Bronchial epithelial cell (primary cell): ENCODE measurements around the gene RLN3. TPM values are rescaled to one million over a fixed set of nuclear protein-coding genes. Genes with fewer than 3 reads are reported as not detected.

Experiments
- DNase-seq: peaks from one replicate; pipeline ENCODE4 v3.0.0-alpha.2; 2010; ENCODE audit warnings: low read depth
- FAIRE-seq: peaks from 2 replicates; lab custom pipeline; 2011; peaks lifted over from hg19 to GRCh38; lab: Jason Lieb, UNC
- H3K27me3 ChIP-seq: 2 replicates; pipeline ENCODE4 v1.5.1; 2011; ENCODE audit warnings: low read length; ENCODE audit not compliant: control insufficient read depth, insufficient read depth
- H3K36me3 ChIP-seq: 2 replicates; pipeline ENCODE4 v1.5.1; 2011; ENCODE audit warnings: low read length; ENCODE audit not compliant: control insufficient read depth, insufficient read depth
- H3K4me3 ChIP-seq: 2 replicates; pipeline ENCODE4 v1.5.1; 2011; ENCODE audit warnings: mild to moderate bottlenecking, low read depth, low read length, control low read depth
- CTCF ChIP-seq: IDR thresholded peaks from 2 replicates; pipeline ENCODE4 v1.5.1; 2011; ENCODE audit warnings: mild to moderate bottlenecking, moderate library complexity, low read length, control low read depth, inconsistent platforms; ENCODE audit not compliant: insufficient read depth, severe bottlenecking
- total RNA-seq: library from RNA; depleted of rRNA; stranded (reverse); fragments of >200 nt; gene quantifications from 2 replicates; pipeline ENCODE4 v1.2.1, GENCODE V29; 2014

RLN3 gene
- total RNA-seq, 1 donor from 2014 or later = not detected

- DNase-seq (no peak), FAIRE-seq (no peak)
- TF ChIP-seq CTCF = no peak
- no peaks in the 10 kb centered on the region for H3K27me3 ChIP-seq
- no peak overlapping the region for H3K4me3 ChIP-seq
- peaks cover 7% of the 10 kb centered on the region for H3K36me3 ChIP-seq
Measured at GRCh38 chr19:13989487-13989886, 38.5 kb upstream of the RLN3 start.

GRCh38 chr19:13990085-13990484 is 37.9 kb upstream of the RLN3 start:
- peaks cover 7% of the 10 kb centered on the region for H3K36me3 ChIP-seq
- FAIRE-seq (no peak), DNase-seq (no peak)
- H3K4me3 ChIP-seq = no peak overlapping the region
- TF ChIP-seq CTCF = no peak
- no peaks in the 10 kb centered on the region for H3K27me3 ChIP-seq

DNA sequence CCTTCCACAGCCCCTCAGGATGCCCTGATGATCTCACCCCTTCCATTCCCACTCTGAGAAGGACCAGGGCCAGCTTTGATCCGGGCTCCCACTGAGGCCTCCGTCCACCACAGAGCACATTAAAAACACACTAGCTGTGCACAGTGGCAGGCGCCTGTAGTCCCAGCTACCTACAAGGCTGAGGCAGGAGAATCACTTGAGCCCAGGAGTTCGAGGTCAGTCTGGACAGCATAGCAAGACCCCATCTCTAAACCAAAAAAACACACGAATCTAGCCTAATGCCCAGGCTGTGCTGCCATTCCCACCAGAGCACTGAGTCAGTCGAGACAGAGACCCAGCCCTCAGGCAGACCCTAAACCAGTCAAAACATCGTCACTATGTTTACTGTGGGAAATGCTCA is 35.9 kb upstream of the RLN3 start:
- Histone ChIP-seq H3K27me3 (no peaks in the 10 kb centered on the region), H3K4me3 (no peak overlapping the region), H3K36me3 (peaks cover 7% of the 10 kb centered on the region)
- DNase-seq = no peak
- no peak for TF ChIP-seq CTCF
- no peak for FAIRE-seq

DNA sequence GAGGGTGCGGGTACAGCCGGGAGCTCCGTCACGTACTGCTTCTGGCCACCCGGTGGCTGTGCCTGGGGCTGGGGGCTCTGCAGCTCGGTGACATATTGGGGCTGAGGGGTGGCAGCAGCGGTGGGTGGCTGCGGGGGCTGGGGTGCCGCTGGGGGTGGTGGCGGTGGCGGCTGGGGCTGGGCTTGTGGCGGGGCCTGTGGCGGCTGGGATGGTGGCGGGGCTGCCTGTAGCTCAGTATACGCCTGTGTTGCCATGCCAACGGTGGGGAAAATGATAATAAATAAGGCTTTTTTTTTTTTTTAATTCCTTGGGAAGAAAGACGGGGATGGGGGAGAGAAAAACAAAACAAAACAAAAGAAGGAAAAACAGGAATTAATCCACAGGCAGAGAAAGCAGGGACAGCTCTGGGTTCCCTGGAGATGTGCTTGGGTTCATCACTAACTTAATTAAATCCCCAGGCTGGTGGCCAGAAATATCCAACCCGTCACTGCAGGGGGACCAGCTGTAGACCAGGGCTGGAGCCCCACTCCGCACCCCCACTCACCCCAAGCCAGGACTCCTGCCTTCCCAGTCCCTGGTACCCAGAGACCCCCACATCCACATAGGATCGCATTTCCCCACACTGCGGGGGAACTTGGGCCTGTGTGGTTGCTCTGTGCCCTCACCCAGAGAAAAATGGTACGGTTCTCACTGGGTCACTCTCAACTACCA is 34.2 kb upstream of the RLN3 start:
- DNase-seq (no peak), FAIRE-seq (no peak)
- Histone ChIP-seq H3K36me3 (peaks cover 10% of the 10 kb centered on the region), H3K4me3 (no peak overlapping the region), H3K27me3 (no peaks in the 10 kb centered on the region)
- no peak for TF ChIP-seq CTCF

DNA sequence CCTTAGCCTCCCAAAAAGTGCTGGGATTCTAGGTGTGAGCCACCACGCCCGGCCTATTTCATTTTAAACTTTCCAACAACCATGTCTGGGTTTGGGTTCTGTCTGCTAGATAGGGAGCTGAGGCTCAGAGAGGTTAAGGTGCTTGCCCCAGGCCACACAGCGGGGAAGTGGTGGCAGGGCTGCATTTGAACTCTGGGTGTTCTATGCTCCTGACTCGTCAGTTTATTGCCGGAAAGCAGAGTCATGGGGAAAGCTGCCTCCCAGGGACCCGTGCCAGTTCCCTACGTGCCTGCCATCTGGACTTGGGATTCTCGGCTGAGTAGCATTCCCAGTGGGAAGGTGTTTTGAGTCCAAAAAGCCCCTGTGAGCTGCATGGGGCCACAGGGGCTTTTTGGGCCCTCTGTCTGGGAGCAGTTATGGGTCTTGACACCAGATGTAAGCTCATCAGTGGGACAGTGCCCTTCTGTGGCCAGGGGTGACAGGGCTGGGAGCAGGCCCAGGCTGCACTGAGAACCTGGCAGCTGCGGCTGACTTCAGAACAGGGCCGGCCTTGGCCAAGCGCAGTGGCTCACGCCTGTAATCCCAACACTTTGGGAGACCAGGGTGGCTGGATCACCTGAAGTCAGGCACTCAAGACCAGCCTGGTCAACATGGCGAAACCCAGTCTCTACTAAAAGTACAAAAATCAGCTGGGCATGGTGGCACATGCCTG is 32.8 kb upstream of the RLN3 start:
- Histone ChIP-seq H3K36me3 (peaks cover 10% of the 10 kb centered on the region), H3K4me3 (no peak overlapping the region), H3K27me3 (no peaks in the 10 kb centered on the region)
- no peak for FAIRE-seq
- no peak for DNase-seq
- no peak for TF ChIP-seq CTCF
